ENCODE results near the gene KCNAB2.

- no peak for TF ChIP-seq CTCF (IDR thresholded peaks at IDR 0.05)
- TF ChIP-seq EZH2 (IDR thresholded peaks at IDR 0.05) = no peak
- TF ChIP-seq EZH2phosphoT487 (IDR thresholded peaks at IDR 0.05) = no peak
Observed at GRCh38 chr1:6039031-6039430, 6.7 kb upstream of the KCNAB2 start.
